OCI-LY7 (cell line): ENCODE results near the gene SLC19A1. TPM values are rescaled to one million over a fixed set of nuclear protein-coding genes. Genes with fewer than 3 reads are reported as not detected.

ENCODE experiments used
- BruUV-seq: library from RNA; stranded (reverse); fragments of 400-500 nt; replicated peaks from 2 replicates; lab custom pipeline; 2021; lab: Mats Ljungman, UMichigan
- CTCF ChIA-PET: fragments of 300-600 bp; sonication (Branson Sonifier 250); formaldehyde crosslinking; loops from one replicate; lab custom pipeline; 2022; ENCODE audit warnings: antibody characterized with exemption; ENCODE audit not compliant: unreplicated experiment; lab: Charles Lee
- POLR2A ChIA-PET: fragments of 300-600 bp; sonication (Branson Sonifier 250); formaldehyde crosslinking; loops from one replicate; lab custom pipeline; 2022; ENCODE audit warnings: antibody characterized with exemption; lab: Charles Lee
- DNase-seq: peaks from one replicate; pipeline ENCODE4 v3.0.0-alpha.2; 2015; ENCODE audit warnings: low spot score
- H2AFZ ChIP-seq: fragments of 200-600 bp; sonication (generic), shearing (Covaris generic); 2 replicates; pipeline ENCODE4 v1.6.1; 2014; ENCODE audit warnings: mild to moderate bottlenecking, antibody characterized with exemption, low read length, moderate library complexity
- H3K27ac ChIP-seq: fragments of 200-600 bp; sonication (generic); 2 replicates; pipeline ENCODE4 v1.5.1; 2014; ENCODE audit warnings: mixed run types, low read depth, mild to moderate bottlenecking, moderate library complexity, low read length, inconsistent platforms; ENCODE audit not compliant: poor library complexity, severe bottlenecking
- H3K36me3 ChIP-seq: fragments of 200-600 bp; sonication (generic); 2 replicates; pipeline ENCODE4 v1.6.1; 2014; ENCODE audit warnings: mild to moderate bottlenecking, antibody characterized with exemption, low read length, moderate library complexity, mixed read lengths; ENCODE audit not compliant: insufficient read depth
- H3K4me1 ChIP-seq: fragments of 200-600 bp; sonication (generic); 2 replicates; pipeline ENCODE4 v1.5.1; 2014; ENCODE audit warnings: mild to moderate bottlenecking, low read length; ENCODE audit not compliant: insufficient read depth, poor library complexity, severe bottlenecking
- H3K4me2 ChIP-seq: fragments of 200-600 bp; sonication (generic); 2 replicates; pipeline ENCODE4 v1.6.1; 2014; ENCODE audit warnings: mild to moderate bottlenecking, low read length
- H3K4me3 ChIP-seq: fragments of 200-600 bp; sonication (generic); 2 replicates; pipeline ENCODE4 v1.5.1; 2014; ENCODE audit warnings: mild to moderate bottlenecking, low read depth, low read length; ENCODE audit not compliant: poor library complexity, severe bottlenecking
- H3K79me2 ChIP-seq: fragments of 200-600 bp; sonication (generic); 2 replicates; pipeline ENCODE4 v1.6.1; 2016; ENCODE audit warnings: low read depth, mild to moderate bottlenecking, low read length, moderate library complexity, mixed read lengths; ENCODE audit not compliant: insufficient read depth
- H3K9me2 ChIP-seq: fragments of 200-600 bp; sonication (generic); 2 replicates; pipeline ENCODE4 v1.6.1; 2016; ENCODE audit warnings: mild to moderate bottlenecking, low read length, mixed read lengths; ENCODE audit not compliant: insufficient read depth
- H3K9me3 ChIP-seq: fragments of 200-600 bp; sonication (generic); 2 replicates; pipeline ENCODE4 v1.6.1; 2014; ENCODE audit warnings: mild to moderate bottlenecking, mixed run types, low read length, mixed read lengths
- H4K20me1 ChIP-seq: fragments of 200-600 bp; sonication (generic); 2 replicates; pipeline ENCODE4 v1.6.1; 2014; ENCODE audit warnings: mild to moderate bottlenecking, antibody characterized with exemption, low read length, moderate library complexity, mixed read lengths; ENCODE audit not compliant: insufficient read depth
- EZH2phosphoT487 ChIP-seq: fragments of 200-600 bp; sonication (generic); IDR thresholded peaks from 2 replicates; pipeline ENCODE4 v1.6.1; 2018; ENCODE audit warnings: low read depth, borderline replicate concordance, mild to moderate bottlenecking, mixed run types, antibody characterized with exemption, low read length, moderate library complexity, mixed read lengths
- intact Hi-C: fragments of 100-400 bp; cut with micrococcal nuclease; formaldehyde crosslinking; loops from one replicate; pipeline ENCODE4 v1.10.0; 2022; ENCODE audit not compliant: unreplicated experiment
- total RNA-seq, 2 experiments: library from RNA; depleted of rRNA in 1 of 2; stranded (reverse); fragments of >200 nt in 1 of 2; shearing (Covaris generic) in 1 of 2; gene quantifications; 2 replicates each; pipeline ENCODE4 v1.2.3, GENCODE V29; 2014 to 2022
- TF ChIP-seq, protein P1 (sequence below): fragments of 200-600 bp; sonication (generic); conservative IDR thresholded peaks from 2 replicates; pipeline ENCODE4 v1.5.1; 2014; ENCODE audit warnings: mild to moderate bottlenecking, antibody characterized with exemption, low read length, moderate library complexity, mixed read lengths

SLC19A1 gene
- total RNA-seq, 2 experiments from 2014 or later: 17.9 to 41.2 TPM

DNA sequence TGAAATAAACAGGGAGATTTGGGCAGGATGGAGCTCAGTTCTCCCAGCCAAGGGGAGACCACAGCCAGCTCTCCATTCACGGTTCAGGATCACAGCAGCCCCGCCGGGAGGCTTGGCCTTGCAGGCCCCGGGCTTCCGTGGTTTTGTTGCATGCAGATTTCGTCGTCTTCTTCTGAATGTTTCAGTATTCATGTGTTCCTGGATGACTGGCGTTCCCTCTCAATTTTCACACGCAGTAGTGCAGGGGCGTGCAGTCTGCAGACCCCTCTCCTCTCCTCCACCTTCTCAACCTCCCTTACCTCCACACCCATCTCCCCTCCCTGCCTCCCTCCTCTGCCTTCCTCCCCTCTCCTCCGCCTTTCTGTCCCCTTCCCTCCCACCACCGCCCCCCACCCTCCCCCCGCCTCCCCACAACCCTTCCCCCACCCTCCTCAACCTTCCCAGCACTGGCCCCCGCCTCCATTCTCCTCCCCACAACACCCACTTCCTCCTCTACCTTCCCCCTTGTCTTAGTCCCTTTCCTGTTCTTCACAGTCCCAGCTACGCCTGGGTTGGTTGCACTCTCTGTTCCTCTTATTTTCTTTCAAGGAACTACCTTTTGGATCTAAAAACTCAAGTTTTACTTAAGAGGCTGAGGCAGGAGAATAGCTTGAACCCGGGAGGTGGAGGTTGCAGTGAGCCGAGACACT is 8.4 kb upstream of the SLC19A1 start:
- Histone ChIP-seq H3K79me2 (no peaks in the 10 kb centered on the region), H3K9me3 (no peaks in the 10 kb centered on the region), H3K27ac (no peak overlapping the region), H4K20me1 (no peaks in the 10 kb centered on the region), H2AFZ (no peak overlapping the region), H3K9me2 (no peaks in the 10 kb centered on the region), H3K4me1 (peaks cover 21% of the 10 kb centered on the region), H3K36me3 (no peaks in the 10 kb centered on the region), H3K4me2 (peak overlapping the region; percentile 3; the same call in 1 of the 2 replicates), H3K4me3 (no peak overlapping the region)
- BruUV-seq: no TSS peak
- no peak for TF ChIP-seq EZH2phosphoT487
- intact Hi-C loops: no loop called here
- DNase-seq: peak; percentile 40
- ChIA-PET CTCF (no interaction called here), POLR2A (no interaction called here)

DNA sequence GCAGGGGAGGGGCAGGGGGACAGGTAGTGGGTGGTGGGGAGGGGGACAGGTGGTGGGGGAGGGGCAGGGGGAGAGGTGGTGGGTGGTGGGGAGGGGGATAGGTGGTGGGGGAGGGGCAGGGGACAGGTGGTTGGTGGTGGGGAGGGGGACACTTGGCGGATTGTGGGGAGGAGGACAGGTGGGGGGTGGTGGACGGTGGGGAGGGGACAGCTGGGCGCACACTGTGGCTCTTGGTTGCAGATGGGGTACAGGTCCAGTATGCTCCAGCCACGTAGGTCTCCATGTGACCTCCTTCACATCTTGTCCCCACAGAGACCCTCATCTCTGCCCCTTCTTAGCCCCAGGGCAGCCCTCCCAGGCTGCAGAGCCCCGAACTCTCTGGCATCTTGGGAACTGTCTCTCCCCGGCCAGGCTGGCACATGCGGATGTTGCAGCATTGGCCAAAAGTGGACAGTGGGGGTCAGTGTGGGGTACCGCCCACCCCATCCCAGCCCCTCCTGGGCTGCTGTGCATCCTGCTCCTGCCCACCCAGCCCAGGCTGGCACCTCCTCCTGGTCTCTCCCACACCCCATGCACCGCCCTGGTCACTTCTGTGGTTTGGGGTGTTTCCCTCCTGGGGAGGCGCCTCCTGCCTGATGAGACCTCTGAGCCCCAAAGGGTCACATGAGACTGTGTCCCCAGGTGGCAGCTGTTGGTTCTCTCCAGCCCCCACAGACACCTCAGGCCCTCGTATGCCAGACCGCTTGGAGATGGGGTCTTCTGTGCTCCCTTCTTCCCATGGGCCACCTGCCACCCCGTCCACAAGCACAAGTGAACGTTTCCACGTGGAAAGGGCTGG is 7.6 kb upstream of the SLC19A1 start:
- Histone ChIP-seq H3K9me3 (no peaks in the 10 kb centered on the region), H3K9me2 (no peaks in the 10 kb centered on the region), H4K20me1 (no peaks in the 10 kb centered on the region), H3K27ac (no peak overlapping the region), H3K4me3 (no peak overlapping the region), H3K4me2 (0 out of 2 replicates have a peak overlapping the region, but pooled peaks have one; percentile 3), H2AFZ (no peak overlapping the region), H3K4me1 (peaks cover 19% of the 10 kb centered on the region), H3K79me2 (no peaks in the 10 kb centered on the region), H3K36me3 (no peaks in the 10 kb centered on the region)
- ChIA-PET POLR2A (interaction anchor here (0.5 kb wide), 1 partner anchor 262 kb away, joined by 4 read pairs; the partner anchor contains the start of gene POFUT2), CTCF (no interaction called here)
- intact Hi-C loops: no loop called here
- DNase-seq: no peak
- no TSS peak for BruUV-seq
- TF ChIP-seq, protein P1, sequence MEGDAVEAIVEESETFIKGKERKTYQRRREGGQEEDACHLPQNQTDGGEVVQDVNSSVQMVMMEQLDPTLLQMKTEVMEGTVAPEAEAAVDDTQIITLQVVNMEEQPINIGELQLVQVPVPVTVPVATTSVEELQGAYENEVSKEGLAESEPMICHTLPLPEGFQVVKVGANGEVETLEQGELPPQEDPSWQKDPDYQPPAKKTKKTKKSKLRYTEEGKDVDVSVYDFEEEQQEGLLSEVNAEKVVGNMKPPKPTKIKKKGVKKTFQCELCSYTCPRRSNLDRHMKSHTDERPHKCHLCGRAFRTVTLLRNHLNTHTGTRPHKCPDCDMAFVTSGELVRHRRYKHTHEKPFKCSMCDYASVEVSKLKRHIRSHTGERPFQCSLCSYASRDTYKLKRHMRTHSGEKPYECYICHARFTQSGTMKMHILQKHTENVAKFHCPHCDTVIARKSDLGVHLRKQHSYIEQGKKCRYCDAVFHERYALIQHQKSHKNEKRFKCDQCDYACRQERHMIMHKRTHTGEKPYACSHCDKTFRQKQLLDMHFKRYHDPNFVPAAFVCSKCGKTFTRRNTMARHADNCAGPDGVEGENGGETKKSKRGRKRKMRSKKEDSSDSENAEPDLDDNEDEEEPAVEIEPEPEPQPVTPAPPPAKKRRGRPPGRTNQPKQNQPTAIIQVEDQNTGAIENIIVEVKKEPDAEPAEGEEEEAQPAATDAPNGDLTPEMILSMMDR: no peak
- TF ChIP-seq EZH2phosphoT487: no peak

DNA sequence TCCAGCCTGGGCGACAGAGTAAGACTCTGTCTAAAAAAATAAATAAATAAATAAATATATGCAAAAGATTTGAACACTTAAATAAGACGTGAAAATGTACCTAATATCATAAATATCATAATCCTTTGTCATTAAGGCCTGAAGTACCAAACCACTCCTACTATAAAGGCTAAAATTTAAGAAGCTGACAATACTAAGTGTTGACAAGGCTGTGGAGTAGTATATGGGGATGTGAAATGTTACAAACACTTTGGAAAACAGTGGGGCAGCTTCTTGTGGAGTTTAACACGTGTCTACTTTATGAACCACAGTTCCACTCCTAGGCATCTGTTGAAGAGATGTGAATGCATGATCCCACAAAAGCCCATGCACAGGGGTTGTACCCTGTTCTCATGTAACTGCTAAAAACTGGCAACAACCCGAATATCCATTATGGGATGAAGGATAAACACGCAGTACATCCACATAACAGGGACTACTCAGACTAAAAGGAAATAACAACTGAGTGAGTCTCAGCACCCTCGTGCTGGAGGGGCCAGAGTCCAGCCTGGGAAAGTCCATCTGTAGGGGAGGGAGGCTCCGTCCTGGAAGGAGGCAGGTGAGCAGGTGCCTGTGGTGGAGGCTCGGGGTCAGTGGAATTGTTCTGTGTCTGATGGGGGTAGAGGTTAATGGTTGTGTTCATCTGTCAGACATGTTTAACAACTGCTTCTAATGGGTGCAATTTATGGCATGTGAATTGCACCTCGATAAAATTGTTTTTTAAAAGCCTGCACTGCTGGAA is 6.7 kb upstream of the SLC19A1 start:
- no peaks in the 10 kb centered on the region for H3K79me2 ChIP-seq
- peaks cover 13% of the 10 kb centered on the region for H3K4me1 ChIP-seq
- intact Hi-C loops: no loop called here
- H3K9me3 ChIP-seq: no peaks in the 10 kb centered on the region
- DNase-seq: no peak
- H2AFZ ChIP-seq: no peak overlapping the region
- no peaks in the 10 kb centered on the region for H3K9me2 ChIP-seq
- ChIA-PET CTCF (no interaction called here), POLR2A (no interaction called here)
- H3K4me3 ChIP-seq: no peak overlapping the region
- no peak overlapping the region for H3K27ac ChIP-seq
- TF ChIP-seq, protein P1: no peak
- TF ChIP-seq EZH2phosphoT487: no peak
- BruUV-seq: no TSS peak
- H3K4me2 ChIP-seq: no peak overlapping the region
- H3K36me3 ChIP-seq: no peaks in the 10 kb centered on the region
- H4K20me1 ChIP-seq: no peaks in the 10 kb centered on the region
